ENCODE measurements around the gene AFF3.

The AFF3 gene

DNA sequence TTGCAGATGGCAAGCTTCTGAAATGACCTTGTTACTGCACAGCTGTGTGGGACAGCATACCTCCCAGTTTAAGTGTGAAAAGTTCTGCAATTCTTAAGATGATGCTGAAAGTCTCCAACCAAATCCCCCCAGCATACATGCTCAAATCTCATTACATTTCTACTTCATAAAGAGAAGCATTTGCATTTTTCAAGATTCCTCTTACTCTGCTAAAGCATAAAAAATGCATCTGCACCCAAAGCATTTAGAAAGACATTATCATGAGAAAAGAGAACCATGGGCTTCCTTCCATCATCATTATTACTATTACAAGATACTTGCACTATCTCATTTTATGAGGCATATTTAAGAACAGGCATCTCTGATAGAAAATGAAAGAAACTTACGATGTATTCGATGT lies 415.7 kb downstream of the AFF3 start:
- DNase-seq, result no peak

DNA sequence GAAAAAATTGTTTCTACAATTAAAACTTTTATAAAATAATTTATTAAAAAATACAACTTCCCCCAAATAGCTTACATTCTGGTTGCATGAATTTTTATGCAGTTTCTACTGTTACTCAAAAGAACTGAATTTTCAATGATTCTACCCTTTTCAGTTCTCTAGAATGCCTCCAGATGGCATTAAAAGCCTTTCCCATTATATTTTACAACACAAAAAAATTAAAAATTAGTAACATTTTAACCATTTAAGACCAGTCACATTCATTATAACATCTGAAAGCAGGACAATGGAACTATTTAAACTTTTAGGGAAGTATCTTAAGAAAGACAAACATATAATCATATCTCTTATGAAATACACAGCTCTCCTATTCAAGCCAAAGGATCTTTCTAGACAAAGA lies 416.6 kb downstream of the AFF3 start:
- no peak for DNase-seq

DNA sequence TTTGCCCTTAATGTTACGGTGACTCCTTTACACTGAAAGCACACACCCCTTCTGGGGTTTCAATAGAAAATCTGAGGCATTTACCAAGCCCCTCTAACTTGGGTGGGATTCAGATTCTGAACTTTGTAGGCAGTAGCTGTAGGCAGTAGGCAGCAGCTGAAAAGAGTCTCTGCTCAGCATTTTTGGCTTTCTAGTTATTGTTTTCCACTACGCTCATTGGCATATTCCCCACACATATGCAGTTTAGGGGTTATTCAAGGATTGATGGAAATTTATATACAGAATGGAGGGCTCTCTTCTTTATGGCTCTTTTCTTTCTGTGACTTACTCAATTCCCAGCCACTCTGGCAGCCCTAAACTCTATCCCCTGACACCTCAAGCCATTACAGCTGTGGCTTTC lies 419.9 kb downstream of the AFF3 start:
- no peak for DNase-seq

DNA sequence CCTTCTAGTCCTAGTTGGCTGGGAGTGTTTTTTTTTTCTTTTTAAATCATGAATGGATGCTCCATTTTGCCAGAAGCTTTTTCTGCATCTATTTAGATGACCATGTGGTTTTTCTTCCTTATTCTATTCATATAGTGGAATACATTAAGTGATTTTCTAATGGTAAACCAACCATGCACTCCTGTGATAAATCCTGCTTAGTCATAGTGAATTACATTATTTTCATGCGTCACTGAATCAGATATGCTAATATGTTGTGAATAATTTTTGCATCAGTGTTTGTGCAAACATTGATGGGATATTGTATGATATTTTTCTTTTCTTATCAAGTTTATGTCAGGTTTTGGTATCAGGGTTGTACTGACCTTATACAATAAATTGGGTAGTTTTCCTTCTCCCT lies 423.3 kb downstream of the AFF3 start:
- no peak for DNase-seq

DNA sequence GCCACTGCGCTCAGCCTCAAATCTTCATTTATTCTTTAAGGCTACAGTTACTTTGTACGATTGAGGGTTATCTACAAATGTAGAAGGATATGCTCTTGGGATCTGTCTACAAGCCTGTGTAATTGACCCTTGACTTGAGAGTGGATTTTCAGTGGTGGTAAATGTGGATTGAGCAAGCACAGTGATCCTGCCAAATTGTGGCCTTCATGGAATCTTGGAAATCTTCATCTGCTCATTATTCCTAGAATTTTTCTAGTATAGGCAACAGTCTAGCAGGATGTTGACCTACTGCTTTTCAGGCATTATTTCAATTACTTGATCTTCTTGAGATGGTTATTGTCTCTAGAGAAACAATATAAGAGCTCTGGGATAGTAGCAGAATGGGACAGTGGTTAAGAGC lies 426.4 kb downstream of the AFF3 start:
- no peak for DNase-seq

DNA sequence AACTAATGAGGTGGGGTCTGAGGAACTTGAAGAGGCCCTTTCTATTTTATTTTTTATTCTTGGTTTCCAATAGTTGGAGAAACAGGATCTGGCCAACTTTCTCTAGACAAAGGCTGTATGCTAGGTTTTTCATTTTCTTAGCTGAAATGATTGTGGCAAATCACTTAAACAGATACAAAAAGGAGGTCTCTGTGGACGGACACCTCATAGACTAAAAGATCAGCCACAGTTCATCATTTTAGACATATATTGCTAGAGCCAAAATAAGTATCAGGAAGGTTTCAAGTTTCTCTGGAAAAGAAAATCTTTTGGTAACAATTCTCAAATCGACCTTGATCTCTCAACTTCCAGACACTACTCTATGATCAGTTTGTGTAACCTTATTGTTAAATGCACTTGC lies 428.0 kb downstream of the AFF3 start:
- DNase-seq, result no peak

DNA sequence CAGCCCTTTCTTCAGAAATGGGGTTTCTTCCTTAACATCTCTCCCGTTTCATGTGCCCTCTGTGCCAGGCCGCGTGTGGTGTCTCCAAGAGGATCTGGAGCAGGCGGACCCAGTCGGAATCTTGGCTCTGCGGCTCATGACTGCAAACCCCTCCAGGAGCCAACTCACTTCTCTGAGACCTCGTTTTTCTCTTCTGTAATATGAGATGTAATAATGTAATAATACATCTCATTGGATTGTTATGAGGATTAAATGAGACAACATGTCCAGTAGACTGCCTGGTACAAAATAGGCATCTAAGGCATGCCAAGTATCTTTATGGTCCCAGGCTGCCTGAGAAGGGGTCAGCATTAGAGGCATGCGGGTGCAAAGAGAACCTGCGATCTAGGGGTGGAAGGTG lies 431.2 kb downstream of the AFF3 start:
- no peak for DNase-seq

DNA sequence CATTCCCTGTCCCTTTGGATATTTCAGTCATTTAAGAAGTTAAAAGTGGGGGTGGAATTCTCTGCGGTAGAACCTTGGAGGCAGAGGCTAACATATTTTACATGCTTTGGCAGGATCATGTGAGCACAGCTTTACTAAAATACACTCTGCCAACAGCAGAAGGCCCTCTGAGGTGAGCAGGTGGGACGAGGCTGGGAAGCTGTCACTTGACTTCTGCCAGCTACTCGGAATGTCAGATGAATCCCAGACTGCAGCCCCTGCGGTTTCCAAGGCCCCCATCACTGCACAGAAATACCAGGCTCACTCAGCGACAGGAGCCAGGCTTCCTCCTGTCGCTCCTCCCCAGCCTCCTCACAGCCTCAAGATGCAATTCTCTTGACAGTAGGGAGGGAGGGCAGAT lies 431.7 kb downstream of the AFF3 start:
- no peak for DNase-seq

DNA sequence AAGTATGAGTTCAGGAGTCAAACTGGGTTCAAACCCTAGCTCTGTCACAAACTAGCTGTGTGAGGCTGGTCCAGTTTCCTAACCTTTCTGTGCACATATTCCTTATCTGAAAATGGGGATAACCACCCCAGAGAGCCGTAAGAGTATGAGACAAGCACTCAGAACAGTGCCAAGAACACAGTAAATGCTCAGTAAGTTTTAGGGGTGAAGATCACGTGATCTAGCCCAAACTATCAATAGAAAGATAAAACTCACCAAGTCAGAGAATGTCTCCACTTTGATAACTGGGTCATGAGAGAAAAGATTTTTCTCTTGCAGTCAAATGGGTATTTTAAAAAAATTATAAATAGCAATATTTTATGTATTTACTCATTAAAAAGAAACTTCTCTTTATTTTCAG lies 433.2 kb downstream of the AFF3 start:
- DNase-seq, result no peak

DNA sequence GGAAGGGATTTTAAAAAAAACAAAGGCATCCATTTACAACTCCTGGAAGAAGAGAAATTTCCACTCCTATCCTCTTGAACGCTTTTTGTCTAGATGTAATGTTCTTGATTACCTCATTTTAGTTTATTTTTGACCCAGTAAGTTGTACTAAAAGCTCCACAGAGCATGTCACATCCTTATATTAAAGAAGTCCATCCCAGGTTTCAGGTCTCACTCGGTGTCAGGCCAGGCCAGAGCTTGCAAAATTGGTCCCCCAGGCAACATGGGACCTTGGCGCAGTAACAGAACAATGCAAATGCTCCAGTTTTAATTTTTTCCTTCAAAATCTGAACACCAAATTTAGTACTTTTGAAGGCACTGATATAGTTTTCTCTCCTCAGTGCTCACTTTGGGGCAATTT lies 434.2 kb downstream of the AFF3 start:
- no peak for DNase-seq

DNA sequence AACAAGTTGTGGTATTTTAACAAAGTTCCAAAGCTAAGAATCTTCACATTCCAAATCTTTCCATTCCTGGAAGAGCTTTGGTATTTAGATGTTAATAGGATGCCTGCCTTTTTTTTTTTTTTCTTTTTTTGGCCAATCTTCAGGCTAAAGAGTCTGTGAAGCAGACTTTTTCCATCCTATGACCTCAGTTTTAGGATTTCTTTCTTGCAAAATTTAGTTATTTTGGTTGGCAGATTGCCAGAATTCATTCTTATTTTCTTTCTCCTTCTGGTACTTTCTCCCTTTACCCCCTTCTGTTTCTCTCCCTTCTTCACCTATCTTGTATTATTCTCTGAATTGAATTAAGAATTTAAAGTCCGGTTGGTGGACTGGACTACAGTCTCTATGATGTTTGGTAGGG lies 434.8 kb downstream of the AFF3 start:
- DNase-seq, result no peak

DNA sequence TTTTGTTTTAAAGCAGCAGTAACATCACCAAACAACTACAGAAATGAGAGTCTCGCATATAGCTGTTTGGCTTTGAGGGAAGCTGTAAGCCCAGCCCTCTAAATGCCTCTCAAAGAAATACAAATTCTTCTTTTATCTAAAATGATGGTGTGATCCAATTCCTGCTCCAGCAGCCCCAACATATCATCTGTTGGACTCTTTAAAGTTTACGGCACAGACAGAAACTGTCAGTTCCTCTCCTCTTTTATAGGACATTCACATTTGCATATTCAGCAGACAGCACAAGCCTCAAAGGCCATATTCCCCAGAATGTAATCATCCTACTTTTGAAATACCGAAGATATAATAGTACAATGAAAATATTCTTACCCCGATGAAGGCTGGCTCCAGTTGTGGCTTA lies 435.7 kb downstream of the AFF3 start:
- no peak for DNase-seq

DNA sequence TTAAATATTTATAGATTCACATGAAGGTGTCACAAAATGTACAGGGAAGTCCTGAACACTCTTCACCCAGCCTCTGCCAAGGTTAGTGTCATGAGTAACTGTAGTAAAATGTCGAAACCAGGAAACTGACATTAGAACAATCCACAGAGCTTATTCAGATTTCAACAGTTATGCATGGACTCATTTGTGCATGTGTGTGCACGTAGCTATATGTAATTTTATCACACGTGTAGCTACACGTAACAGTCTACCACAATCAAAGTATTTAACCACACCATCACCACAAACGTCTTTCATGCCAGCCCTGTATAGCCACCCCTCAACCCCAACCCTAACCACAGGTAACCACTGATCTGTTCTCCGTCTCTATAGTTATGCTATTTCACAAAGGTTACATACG lies 440.9 kb downstream of the AFF3 start:
- no peak for DNase-seq

DNA sequence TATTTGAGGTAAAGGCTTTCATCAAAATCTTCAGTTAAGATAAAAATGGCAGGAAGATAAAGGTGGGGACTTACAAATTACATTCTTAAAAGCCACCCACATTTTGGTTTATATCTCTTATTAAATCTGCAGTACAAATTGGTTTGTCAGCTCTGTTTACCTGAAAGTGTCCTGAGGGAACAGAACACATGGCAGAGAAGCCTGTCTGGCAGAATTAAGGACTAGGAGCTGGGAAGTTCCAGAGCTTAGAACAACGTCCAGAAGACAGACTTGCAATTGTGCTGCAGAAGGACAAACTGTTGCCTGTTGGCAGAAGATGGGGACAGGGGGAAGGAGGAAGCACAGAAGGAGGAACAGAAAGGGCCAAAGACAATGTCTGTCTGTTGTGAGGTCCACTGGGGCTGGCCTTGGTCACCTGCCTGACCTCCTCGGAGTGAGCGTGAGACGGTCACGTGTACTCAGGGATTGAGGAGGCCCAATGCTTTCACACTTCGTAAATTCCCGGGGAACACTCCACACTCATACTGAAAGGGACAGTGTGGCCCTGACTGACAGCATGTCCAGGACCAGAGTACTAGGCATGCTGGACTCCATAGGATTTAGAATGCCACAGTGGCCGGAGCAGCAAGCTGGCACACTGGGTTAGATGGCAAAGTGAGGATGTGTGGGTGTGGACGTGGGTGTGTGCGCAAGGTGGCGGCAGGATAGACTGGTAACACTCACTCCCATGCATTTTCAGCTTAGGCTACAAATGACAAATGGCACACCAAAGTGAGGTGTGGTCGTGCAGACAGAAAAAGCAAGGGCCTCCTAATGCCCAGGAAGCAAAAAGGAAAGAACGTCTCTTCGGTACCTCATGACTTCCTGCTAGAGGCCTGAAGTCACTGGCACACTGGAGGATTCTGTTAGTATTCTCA lies 441.6 kb downstream of the AFF3 start:
- DNase-seq, result no peak

DNA sequence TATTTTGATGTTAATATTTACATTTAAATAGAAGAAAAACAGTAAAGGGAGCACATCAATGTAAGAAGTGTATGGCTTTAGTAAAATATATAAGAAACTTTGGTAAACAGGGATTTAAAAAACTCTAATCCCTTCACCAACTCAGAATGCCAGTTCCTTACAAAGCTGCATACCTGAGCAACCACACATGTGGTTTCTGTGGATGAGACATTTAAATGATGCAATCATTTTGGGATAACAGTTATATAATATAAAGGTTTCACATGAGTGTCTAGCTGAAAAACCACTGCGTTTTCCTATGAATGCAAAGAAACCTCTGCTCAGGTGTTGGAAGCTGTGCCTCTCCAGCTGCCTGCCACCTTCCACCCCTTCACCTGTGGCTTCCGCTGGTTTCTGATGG lies 443.5 kb downstream of the AFF3 start:
- DNase-seq, result peak; percentile 28

DNA sequence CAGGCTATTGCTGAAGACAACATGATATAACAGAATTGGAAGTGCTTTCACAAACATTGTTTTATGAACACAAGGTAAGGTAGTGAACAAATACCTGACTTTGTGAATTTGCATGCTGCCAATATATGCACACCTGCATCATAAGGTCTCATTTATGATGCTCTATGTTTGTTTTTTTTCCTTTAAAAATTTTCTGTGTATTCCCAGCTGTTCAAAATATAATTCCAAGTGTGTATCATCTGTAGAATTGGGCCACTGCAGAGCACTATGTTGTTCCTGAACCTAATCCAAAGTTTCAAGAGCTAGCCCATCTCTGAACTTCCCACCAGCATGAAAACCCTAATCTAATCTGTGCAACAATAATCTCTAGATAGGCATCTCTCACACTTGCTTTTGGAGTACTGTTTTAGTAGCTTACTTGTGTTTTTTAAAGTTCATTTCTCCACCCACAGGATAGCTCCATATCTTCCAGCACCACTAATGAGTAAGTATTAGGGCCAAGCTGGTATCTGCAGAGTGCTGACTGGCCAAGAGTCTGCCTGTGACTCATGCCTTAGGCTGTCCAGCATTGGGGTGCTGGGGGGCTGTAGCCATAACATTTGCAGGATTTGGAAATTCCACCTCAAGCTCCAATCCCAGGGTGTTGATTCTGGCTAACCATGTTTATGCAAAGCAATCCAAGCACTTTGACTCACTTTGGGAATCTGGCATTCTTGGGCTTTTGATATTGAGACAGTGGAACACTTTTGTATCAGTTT lies 444.4 kb downstream of the AFF3 start:
- peak; percentile 16 for DNase-seq

DNA sequence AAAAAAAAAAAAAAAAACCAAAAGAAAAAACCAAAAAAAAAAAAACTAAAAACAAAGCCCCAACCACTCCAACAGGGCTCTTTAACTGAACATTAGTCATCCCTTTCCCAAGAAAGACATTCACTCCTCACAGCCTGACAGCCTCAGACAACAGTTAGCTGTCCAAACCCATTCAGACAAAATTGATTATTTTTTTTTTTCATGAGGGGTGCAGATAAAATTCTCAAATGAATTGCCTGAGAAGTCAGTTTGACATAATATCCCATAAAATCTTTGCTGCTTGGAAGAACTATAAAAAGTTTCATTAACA lies 446.5 kb downstream of the AFF3 start:
- no peak for DNase-seq

DNA sequence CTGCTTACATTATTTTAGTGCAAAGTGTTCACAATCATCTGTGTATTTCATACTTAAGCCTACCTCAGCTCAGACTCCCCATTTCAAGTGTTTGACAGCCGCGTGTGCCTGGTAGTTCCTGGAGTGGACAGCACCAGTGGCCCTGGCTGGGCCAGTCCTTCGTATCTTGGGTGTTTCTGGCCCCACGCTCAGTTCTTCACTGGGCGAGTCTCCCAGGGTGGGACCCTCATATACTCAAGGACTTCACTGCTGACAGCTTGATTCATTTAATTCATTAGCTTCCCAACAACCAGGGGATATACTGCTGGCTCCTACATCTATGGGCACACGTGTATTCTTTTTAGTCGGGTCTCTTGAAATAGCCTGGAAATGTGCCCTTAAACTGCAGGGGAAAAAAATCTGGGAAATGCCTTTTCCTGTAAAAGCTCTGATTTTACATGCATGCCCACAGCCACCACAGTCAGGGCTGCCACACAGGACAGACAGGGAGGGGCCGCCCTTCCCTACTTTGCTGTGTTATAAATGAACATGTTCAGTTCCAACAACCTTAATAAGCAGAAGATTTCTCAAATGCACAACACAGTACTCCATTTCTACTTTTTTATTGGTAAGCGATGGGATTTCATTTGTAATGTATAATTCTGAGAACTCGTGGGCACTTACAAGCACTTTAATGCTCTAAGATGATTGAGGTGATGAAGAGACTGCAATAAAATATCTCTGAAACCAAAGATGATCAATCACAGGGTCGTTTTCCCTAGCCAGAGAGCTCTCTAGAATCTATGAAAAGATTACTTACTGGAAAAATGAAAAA lies 447.1 kb downstream of the AFF3 start:
- no peak for DNase-seq

DNA sequence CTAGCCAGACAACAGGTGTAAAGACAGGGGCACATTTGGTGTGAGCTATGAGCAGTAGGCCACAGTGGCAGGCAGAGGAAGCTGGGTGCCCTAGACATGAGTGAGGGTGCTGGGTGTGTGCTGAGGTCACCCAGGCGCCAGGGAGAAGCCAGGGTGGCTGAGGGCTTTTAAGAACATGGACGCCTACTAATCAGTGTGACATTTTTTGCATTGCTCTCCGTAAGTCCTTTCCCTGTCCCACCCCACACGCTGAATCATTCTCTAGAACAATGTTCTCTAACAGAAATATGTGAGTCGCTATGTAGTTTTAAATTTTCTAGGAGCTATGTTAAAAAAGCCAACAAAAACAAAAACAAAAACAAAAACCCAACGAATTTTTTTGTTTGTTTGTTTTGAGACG lies 448.1 kb downstream of the AFF3 start:
- no peak for DNase-seq

DNA sequence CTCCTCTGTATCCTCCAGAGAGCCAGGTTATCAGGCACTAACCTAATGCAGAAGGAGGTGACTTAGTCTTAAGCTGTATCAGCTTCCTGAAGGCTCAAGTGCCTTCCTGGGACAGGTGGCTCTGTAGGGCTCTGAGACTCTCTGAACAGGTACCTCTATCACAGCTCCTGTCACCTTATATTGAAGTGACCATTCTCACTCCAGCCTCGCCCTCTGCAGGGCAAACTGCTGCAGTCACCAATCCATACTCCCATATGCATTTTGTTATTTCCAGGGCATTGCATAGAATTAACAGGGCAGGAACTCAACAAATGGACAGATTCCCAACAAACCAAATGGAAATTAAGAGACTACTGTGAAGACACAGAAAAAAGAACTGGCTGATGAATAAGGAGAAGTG lies 449.6 kb downstream of the AFF3 start:
- no peak for DNase-seq

DNA sequence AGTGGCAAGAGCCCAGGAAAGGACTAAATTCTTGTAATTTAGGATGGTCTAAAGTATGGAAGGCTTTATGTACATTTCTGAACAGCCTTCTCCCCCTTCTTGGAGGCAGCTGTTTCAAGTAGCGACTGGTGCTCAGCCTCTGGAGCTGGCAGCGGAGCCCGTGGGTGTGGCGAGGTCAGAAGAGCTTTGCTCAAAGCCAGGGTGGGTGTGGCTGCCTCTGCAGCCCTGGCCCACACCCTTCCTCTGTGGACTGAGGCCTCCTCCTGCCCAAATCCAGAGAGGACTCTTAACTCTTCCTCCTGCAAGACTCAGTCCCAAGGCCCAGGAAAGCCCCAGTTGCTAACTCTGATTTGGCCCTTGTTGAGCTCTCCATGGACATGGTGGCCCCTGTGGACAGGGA lies 450.5 kb downstream of the AFF3 start:
- no peak for DNase-seq

DNA sequence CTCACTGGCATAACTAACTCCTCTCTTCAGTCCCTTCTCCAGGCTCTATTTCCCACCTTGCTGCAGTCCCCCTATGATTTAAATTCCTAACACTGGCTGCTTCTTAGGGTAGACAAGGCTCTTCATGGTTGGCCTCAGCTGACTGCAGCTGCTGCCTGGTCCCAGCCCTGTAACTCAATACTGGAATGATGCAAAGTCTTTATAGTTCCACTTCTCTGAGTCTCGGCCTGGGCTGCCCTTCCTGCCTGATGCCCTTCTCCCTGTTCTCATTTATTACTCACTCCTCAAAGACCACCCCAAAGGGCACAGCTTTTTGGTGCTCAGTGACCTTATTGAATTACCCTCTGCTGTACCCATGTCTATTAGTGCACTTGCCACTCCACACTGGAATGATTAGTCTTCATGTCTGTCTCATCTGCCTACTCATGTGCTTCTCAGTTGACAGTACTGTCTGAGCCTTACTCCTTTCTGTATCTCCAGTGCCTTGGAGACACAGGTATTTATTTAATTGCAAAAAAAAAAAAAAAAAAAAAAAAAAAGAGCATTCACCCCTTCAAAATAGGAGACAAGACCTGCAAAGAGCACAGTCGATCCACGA lies 453.1 kb downstream of the AFF3 start:
- peak; percentile 18 for DNase-seq

DNA sequence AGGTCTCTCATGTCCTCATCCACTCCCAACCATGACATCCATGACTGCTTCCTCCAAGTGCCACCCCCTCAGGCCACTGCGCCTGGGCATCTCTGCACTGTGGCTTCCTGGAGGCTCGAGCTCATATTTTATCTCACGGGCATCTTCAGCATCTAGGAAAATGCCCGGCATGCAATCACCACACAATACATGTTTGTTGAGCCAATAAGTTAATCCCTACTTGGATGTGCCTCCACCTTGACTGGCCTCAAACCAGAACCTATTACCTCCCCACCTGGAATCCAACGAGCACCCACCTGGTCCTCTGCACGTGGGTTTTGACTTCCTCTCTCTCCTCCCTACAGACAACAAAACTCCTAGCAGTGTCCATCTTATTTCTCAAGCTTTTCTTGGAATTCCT lies 453.7 kb downstream of the AFF3 start:
- no peak for DNase-seq

Measured in kidney glomerular epithelial cell (primary cell).